IPS-11a (cell line): ENCODE measurements around the gene RPL35A.
"Not testable (repeated sequence)": the region's sequence is repeated elsewhere in the genome, so short reads cannot be mapped to it uniquely, and the experiment has no call there.

Experiments used
- H3K4me3 ChIP-seq: one replicate; pipeline ENCODE4 v1.5.1; 2013; ENCODE audit warnings: low read depth, low read length, control low read depth

Gene RPL35A

GRCh38 chr3:197951392-197951990 is 1.5 kb downstream of the RPL35A start:
- H3K4me3 ChIP-seq: peak overlapping the region; percentile 100

- no peak overlapping the region for H3K4me3 ChIP-seq
Observed at GRCh38 chr3:197952440-197952839, 2.5 kb downstream of the RPL35A start.

- H3K4me3 ChIP-seq: no peak overlapping the region
Observed at GRCh38 chr3:197953325-197953724, 3.3 kb downstream of the RPL35A start.

- no peak overlapping the region for H3K4me3 ChIP-seq
Observed at GRCh38 chr3:197953881-197954280, 3.9 kb downstream of the RPL35A start.

GRCh38 chr3:197955892-197956477 is 6.0 kb downstream of the RPL35A start:
- no peak overlapping the region for H3K4me3 ChIP-seq

- no peak overlapping the region for H3K4me3 ChIP-seq
Observed at GRCh38 chr3:197956626-197956988, 6.6 kb downstream of the RPL35A start.

GRCh38 chr3:197957790-197958133 is 7.8 kb downstream of the RPL35A start:
- no peak overlapping the region for H3K4me3 ChIP-seq

- H3K4me3 ChIP-seq: no peak overlapping the region
Observed at GRCh38 chr3:197958346-197958745, 8.4 kb downstream of the RPL35A start.

- not testable (repeated sequence) for H3K4me3 ChIP-seq
Observed at GRCh38 chr3:197958848-197959247, 8.9 kb downstream of the RPL35A start.

- H3K4me3 ChIP-seq: peak overlapping the region; percentile 50
Observed at GRCh38 chr3:197959500-197959890, 9.5 kb downstream of the RPL35A start.

GRCh38 chr3:197959891-197960693 is 10.1 kb downstream of the RPL35A start, which contains the start of gene LMLN:
LMLN (plus strand) TSS chr3:197960217; CDS start chr3:197960246, 29 bp downstream.
- peak within 1 kb of the TSS; percentile 66 for H3K4me3 ChIP-seq

- H3K4me3 ChIP-seq: peak overlapping the region; percentile 66
Observed at GRCh38 chr3:197960694-197961581, 10.9 kb downstream of the RPL35A start.

GRCh38 chr3:197961582-197961945 is 11.6 kb downstream of the RPL35A start:
- no peak overlapping the region for H3K4me3 ChIP-seq

GRCh38 chr3:197963019-197963637 is 13.1 kb downstream of the RPL35A start:
- no peak overlapping the region for H3K4me3 ChIP-seq

- not testable (repeated sequence) for H3K4me3 ChIP-seq
Observed at GRCh38 chr3:197967337-197967989, 17.5 kb downstream of the RPL35A start.

GRCh38 chr3:197970588-197970987 is 20.6 kb downstream of the RPL35A start:
- no peak overlapping the region for H3K4me3 ChIP-seq

- no peak overlapping the region for H3K4me3 ChIP-seq
Observed at GRCh38 chr3:197974016-197974415, 24.0 kb downstream of the RPL35A start.

- H3K4me3 ChIP-seq: no peak overlapping the region
Observed at GRCh38 chr3:197975311-197975710, 25.3 kb downstream of the RPL35A start.

- H3K4me3 ChIP-seq: no peak overlapping the region
Observed at GRCh38 chr3:197983076-197983475, 33.1 kb downstream of the RPL35A start.

- no peak overlapping the region for H3K4me3 ChIP-seq
Observed at GRCh38 chr3:197989651-197990050, 39.7 kb downstream of the RPL35A start.
